ENCODE results near the gene ANKRD52.

Gene ANKRD52

DNA sequence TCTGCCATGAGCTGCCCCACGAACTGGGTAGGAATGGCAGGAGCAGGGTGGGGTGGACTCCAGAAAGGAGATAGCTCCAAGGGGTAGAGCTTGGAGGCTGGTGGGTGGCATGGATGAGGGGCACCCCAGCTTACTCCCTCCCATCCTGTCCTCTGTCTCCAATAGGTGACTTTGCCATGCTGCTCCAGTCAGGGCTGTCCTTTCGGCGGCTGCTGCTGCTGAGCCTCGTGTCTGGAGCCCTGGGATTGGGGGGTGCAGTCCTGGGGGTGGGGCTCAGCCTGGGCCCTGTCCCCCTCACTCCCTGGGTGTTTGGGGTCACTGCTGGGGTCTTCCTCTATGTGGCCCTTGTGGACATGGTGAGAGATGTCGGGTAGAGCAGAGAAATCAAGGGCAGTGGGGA, 21.2 kb downstream of the ANKRD52 start:
- DNase-seq: no peak

DNA sequence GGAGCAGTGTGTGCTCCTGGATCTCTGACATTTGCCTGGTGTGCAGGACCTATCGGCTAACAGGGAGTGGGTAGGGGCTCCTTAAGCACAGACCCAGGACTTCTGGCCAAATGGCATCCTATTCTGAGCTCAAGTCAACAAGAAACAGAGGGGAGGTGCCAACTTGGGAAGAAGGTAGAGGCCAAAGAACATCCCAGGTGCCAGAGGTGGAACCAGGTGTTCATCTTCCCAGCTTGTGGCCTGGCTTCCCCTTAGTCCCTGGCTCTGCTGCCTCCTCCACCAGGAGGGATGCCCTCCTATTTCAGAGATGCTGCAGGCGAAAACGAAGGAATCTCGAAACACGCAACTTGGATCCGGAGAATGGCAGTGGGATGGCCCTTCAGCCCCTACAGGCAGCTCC, 22.1 kb downstream of the ANKRD52 start:
- no peak for DNase-seq

DNA sequence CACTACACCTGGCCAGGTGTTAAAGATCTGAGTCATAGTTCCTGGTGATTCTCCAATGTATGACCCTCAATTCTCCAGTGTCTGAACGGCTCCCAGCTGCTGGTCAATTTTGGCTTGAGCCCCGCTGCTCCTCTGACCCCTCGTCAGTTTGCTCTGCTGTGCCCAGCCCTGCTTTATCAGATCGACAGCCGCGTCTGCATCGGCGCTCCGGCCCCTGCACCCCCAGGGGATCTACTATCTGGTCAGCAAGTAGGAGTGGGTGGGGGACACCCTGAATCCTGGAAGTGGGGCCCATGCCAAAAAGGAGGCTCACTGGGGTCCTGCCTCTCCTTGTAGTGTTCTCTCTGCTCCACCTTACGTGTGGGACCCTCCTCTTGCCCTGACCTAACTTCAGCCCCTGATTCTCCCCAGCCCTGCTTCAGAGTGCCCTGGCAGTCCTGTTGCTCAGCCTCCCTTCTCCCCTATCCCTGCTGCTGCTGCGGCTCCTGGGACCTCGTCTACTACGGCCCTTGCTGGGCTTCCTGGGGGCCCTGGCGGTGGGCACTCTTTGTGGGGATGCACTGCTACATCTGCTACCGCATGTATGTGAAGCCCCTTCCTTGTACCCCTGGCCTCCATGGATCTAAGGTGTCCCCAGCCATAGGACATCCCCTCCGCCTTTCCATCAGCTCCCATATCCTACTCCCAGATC, 23.3 kb downstream of the ANKRD52 start:
- DNase-seq: no peak

DNA sequence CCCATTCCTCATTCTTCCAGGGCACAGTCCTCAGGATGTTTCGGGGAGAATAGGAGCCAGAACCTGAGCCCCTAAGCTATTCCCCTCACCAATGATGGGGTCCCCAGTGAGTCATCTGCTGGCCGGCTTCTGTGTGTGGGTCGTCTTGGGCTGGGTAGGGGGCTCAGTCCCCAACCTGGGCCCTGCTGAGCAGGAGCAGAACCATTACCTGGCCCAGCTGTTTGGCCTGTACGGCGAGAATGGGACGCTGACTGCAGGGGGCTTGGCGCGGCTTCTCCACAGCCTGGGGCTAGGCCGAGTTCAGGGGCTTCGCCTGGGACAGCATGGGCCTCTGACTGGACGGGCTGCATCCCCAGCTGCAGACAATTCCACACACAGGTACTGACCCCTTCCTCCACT, 27.0 kb downstream of the ANKRD52 start:
- DNase-seq: no peak

DNA sequence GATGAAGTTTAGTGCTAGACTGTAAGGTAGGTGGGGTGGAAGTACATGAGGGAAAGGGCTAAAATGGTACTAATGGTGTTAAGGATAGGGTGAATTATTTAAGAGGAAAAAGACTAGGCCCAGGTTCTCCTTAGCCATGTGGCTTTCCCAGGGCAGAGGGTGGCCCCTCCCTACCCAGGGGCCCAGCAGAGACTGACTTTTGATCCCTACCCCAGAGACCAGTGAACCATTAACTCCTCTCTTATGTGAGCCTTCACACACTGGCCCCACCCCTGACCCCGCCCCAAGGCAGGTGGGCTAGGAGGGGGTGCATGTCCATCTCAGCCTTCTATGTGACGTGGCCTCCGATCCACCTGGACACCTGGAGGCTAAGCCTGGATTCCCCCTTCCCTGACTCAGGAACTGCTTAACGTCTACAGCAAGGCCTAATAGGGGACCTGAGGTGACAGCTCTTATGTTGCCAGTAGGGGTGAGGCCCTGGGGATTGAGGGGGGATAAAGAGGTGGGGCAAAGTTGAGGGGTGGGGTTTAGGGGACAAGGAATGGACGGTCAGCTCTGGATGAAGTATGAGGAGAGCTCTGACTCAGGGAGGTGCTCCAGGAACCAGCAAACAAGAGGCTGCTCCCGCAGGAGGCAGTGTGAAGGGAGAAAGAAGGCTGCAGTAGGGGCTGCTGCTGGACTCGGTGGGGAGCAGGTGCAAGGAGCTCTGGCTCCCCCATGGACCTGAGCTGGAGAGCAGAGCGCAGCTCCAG, 27.6 kb downstream of the ANKRD52 start:
- no peak for DNase-seq

DNA sequence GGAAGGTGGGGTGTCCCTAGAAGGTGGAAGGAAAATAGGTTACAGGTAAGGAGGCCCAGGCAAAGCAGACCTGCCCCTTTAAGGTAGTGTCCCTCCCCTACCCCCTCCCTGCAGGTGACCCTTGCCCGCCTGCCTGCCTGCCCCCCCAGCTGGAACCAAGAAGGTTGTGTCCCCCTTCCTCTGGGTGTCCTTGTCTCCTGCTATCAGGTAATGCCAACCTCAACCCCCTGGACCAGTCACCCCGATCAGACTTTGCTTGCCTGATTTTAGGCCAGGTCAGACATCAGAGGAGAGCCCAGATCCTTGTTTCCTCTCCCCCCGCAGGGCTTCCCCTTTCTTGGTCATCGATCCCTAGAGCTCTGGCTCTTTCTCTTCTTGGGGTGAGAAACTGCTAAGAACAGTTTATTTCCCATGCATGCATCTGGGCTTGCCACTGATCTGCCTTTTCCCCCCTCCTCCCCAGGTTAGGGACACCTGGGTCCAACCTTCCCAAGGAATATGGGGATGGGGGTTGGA, 28.2 kb downstream of the ANKRD52 start, which contains the start of gene SLC39A5:
Gene SLC39A5, plus strand, starts transcription at position 136 of the 516 bp plus-strand sequence. CDS start 1,224 bp downstream, outside the sequence.
- no peak for DNase-seq

DNA sequence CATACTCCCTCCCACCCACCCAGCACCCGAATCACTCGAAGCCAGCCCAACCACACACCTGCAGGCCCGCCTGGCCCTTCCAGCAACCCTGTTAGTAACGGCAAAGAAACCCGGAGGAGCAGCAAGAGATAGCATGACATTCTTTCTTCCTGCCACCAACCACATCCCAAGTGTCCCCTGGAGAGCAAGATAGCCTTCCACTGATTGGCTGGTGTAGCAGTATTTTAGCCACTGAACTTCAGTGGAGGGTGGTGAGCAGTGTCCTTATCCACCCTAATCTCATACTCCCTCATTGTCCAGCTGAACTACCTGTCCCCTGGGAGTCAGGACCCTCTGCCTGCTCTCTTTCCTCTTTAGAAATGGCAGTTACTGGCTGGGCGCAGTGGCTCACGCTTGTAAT, 29.1 kb downstream of the ANKRD52 start:
- no peak for DNase-seq

DNA sequence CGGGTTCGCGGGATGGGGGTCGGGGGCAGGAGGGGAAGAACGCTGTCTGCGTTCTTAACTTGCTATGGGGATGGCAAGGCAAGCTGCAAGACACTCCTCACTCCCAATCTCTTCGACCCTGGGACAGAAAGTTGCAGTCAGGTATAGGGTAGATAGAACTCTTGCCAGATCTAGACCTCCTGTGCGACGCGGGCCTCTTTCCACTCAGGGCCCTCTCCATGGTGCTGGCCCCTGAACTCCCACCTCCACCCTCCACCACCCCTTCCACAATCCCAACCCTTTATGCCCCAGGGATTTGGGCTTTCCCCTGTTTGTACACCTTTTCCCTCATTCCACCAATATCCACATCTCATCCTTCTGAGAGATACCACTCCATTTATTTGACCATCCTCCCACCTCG, 33.2 kb downstream of the ANKRD52 start:
- DNase-seq: no peak

DNA sequence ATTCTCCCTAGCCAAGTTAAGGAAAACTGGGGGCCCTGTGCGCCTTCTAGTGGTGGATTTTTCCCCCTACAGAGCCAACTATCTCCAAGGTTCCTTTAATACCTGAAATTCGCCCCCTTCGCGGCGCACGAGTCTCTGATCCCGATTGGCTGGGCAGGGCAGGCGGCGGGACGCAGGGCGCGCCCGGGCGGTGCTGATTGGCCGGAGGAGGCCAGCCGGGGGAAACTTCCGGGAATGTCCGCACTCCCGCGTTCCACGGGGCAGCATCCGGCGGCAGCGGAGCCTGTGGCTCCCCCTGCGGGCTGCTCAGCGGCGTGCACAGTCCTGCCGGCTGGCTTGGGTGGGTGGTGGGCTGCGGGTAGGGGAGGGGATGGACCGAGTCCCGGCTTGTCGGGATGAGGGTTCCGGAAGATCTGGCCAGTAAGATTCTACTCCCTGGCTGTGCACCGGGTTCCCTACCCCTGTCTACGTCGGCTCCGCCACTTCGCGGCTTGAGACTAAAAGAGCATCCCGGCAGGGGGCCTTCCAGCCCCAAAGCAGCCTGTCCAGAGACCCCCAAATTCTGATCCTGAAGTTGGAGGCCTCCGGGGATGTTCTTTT, 34.0 kb downstream of the ANKRD52 start, which contains the start of gene NABP2:
Gene NABP2, plus strand, starts transcription at position 241 of the 600 bp plus-strand sequence. CDS start 515 bp downstream, outside the sequence.
- peak; percentile 99 for DNase-seq

DNA sequence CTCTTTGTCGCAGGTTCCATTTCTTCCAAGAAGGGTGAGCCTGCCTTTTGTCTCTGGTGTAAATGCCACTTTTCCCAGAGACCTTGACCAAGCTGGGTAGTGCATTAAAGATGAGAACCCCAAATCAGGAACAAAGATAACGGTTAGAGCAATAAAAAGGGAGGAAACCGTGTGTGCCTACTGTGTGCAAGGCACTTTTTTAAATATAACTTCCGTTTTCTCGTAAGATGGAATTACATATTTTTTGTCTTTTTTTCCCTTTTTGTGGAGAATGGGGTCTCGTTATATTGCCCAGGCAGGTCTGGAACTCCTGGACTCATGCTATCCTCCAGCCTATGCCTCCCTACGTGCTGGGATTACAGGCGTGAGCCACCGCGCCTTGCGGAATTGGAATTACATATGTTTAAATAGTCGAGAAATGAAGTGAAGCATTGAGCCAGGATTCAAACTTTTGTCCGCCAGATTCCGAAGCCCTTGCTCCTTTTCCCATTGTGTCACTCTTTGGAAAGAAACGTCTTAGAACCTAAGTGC, 34.5 kb downstream of the ANKRD52 start:
- DNase-seq: no peak

DNA sequence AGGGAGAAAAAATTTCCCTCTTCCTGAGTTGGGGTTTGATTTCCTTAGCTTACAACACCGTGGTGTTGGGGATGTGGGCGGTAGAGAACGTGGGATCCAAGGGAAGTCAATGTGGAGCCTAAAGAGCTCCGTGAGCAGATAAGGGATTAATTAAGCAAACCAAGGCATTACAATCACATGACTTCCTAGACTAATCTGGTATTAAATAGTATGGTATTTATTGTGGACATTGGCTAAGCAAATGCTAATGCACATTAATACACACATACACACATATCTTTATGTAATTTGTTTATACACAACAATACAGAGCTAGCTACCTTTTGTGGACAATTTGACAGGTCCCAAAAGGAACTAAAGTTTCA, 35.7 kb downstream of the ANKRD52 start:
- no peak for DNase-seq

DNA sequence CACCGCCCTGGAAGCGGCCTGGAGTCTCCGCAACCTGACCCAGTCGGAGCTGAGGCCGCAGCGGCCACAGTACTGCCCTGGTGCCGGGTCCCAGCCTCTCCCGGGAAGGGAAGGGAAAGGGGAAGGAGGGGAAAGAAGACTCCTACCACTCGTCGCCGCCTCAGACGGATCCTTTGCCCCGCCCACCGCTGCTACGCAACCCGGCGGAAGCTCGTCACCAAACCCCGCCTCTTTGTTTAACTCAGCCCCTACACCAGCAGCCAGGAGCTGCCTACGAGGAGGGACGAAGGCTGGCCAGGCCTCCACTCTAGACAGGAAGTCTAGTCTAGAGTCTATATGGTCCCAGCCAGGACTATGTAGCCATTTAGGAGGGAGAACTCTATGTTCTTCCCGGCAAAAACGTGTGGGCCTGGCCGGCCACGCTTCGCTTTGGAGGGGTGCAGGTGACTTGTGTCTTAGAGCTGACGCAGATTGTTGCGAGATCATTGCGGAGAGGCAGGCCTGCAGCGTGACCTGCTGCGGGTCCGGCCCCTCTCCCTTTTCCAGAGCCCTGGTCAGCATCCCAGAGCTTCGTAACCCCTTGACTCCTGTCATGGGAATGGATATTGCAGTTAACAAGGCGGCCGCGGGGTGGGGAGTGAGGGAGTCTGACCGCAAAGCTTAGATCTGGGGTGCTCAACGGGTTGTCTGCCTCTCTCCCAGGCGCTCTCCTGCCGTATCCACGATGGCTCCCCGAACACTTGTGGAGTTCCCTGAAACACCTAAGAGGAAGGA, 36.2 kb downstream of the ANKRD52 start, which contains the start of gene RNF41:
Gene RNF41, minus strand, starts transcription at position 166 of the 774 bp plus-strand sequence. CDS start 7,875 bp downstream, outside the sequence.
- DNase-seq: peak; percentile 99

DNA sequence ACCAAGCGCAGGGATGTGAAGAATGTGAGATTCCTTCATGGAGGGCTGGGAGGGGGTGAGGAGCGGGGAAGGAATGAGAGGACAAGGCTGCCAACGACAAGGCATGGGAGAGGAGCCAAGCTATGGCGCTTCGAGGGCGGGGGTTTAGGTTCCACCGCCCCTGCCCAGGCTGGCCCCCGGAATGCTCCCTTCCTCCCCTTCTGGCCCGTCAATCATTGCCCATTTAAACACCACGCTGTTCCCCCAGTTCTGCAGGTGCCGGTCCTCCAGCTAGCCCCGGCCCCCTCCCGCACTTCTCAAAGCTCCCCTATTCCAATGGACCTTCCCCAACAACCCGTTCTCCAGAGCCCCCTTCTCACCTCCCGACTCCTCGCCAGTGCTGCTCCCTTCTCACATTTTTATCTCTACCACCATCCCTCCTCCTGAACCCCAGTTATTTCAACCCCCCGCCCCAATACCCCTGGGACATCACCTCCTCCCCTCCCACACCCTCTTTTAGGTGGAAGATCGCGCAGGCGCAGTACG, 36.9 kb downstream of the ANKRD52 start:
- peak; percentile 85 for DNase-seq

DNA sequence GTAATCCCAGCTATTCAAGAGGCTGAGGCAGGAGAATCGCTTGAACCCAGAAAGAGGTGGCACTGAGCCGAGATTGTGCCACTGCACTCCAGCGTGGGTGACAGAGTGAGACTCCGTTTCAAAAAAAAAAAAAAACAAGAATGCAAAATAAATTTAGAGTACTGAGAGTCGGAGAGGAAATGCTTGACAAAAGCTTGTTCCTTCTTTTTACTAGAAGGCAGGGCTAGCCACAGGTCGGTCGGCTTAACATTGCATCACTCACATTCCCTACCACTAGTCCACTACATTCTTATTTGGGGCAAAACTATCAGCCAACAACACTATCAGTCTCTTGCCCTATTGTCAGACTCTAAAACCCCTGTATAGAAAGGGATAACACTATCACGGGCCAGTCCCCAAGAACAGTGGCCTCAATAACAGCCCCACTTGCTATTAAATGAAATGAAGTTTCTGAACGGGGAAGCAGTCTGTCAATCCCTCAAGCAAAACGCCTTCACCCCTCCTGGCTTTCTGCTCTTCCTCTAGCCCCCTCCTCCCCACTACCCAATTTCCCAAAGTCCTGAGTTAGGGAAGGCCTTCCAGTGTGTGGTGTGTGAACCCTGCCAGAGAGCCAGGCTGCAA, 37.5 kb downstream of the ANKRD52 start:
- no peak for DNase-seq

DNA sequence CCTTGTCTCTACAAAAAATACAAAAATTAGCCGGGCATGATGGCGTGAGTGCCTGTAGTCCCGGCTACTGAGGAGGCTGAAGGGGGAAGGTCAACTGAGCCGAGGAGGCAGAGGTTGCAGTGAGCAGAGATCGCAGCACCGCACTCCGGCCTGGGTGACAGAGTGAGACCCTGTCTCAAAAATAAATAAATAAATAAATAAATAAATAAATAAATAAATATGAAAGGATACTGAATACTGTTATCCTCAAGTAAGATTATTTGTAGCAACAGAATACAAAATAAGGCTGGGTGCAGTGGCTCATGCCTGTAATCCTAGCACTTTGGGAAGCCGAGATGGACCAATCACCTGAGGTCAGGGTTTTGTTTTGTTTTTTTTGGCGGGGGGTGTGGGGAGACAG, 38.3 kb downstream of the ANKRD52 start:
- DNase-seq: no peak

DNA sequence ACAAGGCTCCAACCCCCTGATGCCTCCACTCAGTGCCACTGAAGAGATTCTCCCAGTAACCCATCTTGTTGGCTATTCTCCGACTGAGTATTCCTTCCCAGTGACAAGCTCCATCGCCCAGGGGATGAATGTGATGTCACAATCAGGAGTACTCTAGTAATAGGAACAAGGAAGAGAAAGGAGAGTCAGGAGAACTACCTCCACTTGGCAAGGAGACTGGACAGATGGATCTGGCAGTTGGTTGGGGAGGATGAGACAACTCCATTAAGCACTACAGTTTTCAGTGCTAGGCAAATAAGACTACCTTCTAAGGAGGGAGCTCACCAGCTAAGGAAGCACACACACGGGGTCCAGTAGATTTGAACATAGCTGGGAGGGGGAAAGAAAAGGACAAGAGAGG, 41.7 kb downstream of the ANKRD52 start:
- no peak for DNase-seq

DNA sequence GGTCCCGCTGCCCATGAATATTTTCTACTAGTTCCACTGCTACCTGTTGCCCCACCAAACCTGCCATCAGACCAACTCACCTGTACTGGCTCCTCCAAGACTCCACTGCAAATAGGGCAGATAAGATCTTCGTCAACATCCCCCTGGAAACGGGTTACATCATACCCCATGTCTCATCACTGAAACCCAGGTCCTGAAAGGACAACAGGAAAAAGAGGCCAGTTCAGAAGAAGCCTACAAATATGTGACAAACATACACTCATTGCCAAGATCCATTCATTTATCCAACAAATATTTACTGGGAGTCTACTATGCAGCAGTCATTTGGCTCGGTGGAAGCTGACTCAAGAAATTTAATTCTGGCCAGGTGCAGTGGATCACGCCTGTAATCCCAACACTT, 44.3 kb downstream of the ANKRD52 start:
- DNase-seq: no peak

DNA sequence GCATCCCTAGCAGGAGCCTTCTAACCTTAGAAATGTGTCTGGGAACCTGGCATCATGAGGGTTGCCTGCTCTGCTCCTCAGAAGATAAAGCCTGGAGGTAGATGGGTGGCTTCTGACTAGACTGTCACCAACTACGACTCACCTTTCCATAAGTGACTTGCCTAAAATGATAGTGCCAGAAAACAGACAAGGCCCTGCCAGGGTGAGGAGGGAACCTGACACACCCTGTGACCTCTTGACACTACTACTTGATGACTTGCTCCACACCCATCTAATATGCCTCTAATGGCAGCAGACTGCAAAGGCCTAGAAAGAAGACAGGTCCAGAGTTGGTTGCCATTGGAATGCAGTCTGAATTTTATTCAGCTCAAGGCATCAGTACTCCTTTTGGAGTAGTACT, 45.8 kb downstream of the ANKRD52 start:
- no peak for DNase-seq

DNA sequence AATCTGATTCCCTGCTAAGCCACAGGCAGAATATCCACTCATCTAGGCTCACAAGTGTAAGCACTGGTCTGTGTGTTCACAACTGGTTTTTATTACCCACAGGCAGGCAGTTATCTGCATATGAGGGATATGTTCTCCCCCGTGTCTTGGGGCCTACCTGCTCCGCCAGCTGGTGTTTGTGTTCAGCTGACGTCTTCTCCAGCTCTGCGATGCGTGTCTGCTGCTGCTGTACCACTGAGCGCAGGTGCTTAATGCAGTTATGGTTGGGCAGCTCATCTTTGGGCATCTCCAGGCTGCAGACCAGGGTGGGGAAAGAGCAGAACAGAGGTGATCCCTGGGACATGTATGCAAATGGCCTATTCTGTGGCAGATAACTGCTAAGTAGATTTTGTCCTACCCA, 50.2 kb downstream of the ANKRD52 start:
- DNase-seq: no peak

DNA sequence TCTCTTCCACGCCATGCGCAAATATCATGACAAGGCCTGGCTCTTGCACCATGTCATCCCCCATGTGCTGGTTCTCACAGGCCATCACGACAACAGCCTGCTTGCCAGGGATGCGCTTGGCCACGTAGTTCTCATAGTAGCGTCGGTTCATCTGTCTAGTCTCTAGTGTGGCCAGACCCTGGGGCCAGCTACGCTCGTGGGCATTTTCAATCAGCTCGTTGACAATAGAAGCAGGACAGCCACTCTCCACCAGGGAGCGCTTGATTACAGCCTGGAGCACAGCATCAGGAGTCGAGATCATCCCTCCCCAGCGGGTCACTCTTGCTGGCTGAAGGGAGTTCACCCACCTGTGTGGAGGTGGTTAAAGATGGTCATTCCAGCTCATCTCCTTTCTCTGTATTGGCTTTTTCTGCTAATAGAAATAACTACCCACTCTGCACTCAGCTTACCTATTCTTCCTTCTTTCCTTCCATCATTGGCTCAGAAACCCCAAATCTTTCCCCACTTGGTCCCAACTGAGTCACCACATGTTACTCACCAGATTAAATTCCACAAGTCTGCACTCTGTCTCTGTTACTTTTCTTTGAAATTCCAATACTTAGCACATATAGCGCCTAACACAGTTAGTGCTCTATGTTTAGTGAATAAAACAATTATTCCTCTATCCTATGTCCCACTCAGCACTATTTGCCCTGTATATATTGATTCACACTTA, 51.6 kb downstream of the ANKRD52 start:
- DNase-seq: no peak

DNA sequence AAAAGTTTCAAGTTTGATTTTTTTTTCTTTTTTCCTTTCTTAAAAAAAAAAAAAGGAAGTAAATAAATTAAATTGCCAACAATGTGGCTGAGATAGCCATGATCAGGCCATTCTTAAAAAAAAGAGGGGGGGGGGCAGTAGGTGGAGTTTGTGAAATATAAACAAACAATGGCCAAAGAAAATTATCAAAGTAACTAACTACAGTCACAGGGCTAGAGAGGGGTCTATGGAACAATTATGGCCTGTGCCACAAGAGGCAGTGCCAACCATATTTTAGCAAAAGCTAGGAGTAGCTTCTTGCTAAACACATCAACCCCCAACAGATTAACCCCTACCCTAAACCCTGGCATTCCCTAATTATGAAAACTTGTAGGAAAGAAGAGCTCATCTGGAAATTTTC, 52.7 kb downstream of the ANKRD52 start:
- DNase-seq: no peak

Data from right forelimb (tissue), 1 donor.